PFSK-1 (cell line): ENCODE measurements around the gene MICB.

Experiments
- FOXP2 ChIP-seq: optimal IDR thresholded peaks from 2 replicates; pipeline ENCODE3; 2011; ENCODE audit warnings: borderline replicate concordance, control low read depth, inconsistent platforms; ENCODE audit not compliant: insufficient read depth; ENCODE audit errors: extremely low read length, extremely low read depth
- POLR2AphosphoS5 ChIP-seq: IDR thresholded peaks from 2 replicates; pipeline ENCODE4 v1.6.1; 2012; ENCODE audit warnings: low read depth, mild to moderate bottlenecking, control low read depth, low read length, moderate library complexity
- REST ChIP-seq, 2 experiments: IDR thresholded peaks; 2 replicates each; pipeline versions ENCODE4 v1.6.1 to v1.8.0; 2011 to 2012; ENCODE audit warnings: low read depth in 2 of 2, low read length in 2 of 2, control low read depth in 1 of 2, inconsistent platforms in 1 of 2, mild to moderate bottlenecking in 1 of 2, moderate library complexity in 1 of 2; ENCODE audit not compliant: insufficient read depth in 1 of 2
- SIN3A ChIP-seq: IDR thresholded peaks from 2 replicates; pipeline ENCODE4 v1.6.1; 2012; ENCODE audit warnings: mild to moderate bottlenecking, low read length, moderate library complexity, borderline replicate concordance; ENCODE audit not compliant: insufficient read depth
- TAF1 ChIP-seq: IDR thresholded peaks from 2 replicates; pipeline ENCODE4 v1.6.1; 2012; ENCODE audit warnings: low read length, control low read depth, borderline replicate concordance; ENCODE audit not compliant: insufficient read depth

DNA sequence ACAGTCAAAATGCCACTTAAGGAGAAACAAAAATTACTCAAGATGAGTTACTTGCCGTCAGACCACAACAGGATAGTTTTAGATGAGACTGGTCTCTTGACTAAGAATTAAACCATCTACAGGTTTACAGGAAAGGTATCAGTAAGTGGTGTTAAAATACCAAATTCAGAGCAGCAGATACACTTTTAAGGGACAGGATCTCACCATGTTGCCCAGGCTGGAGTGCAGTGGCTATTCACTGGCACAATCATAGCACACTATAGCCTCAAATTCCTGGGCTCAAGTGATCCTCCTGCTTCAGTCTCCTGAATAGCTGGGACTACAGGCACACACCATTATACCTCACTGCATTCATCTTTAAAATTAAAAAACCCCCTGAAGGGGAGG lies 35.5 kb downstream of the MICB start:
- TF ChIP-seq REST (IDR thresholded peaks at IDR 0.05; ENCODE audit: insufficient read depth in 1 of 2, low read depth in 2 of 2, low read length in 2 of 2) = no peak
- TF ChIP-seq TAF1 = no peak
- TF ChIP-seq SIN3A = no peak
- TF ChIP-seq POLR2AphosphoS5 = no peak; the same call in none of the 2 replicates
- no peak for TF ChIP-seq FOXP2
